Calu3 (cell line): Measurements from ENCODE around the gene TMEM221. TPM values are rescaled to one million over a fixed set of nuclear protein-coding genes. Genes with fewer than 3 reads are reported as not detected.

Source experiments
- BruUV-seq: library from RNA; stranded (reverse); fragments of 400-500 nt; replicated peaks from 2 replicates; lab custom pipeline; 2021; lab: Mats Ljungman, UMichigan
- CTCF ChIA-PET: fragments of 300-600 bp; sonication (Branson Sonifier 250); formaldehyde crosslinking; loops from one replicate; lab custom pipeline; 2022; ENCODE audit warnings: antibody characterized with exemption; lab: Charles Lee
- DNase-seq: peaks from one replicate; pipeline ENCODE4 v3.0.0; 2022
- H3K27ac Mint-ChIP-seq: one replicate; pipeline ENCODE4 v1.8.0; 2022; ENCODE audit warnings: mixed read lengths; ENCODE audit not compliant: unreplicated experiment
- H3K27me3 Mint-ChIP-seq: one replicate; pipeline ENCODE4 v1.8.0; 2022; ENCODE audit warnings: mixed read lengths; ENCODE audit not compliant: unreplicated experiment
- H3K36me3 Mint-ChIP-seq: one replicate; pipeline ENCODE4 v1.8.0; 2022; ENCODE audit warnings: mild to moderate bottlenecking, moderate library complexity, mixed read lengths; ENCODE audit not compliant: insufficient read depth, unreplicated experiment
- H3K4me1 Mint-ChIP-seq: one replicate; pipeline ENCODE4 v1.8.0; 2022; ENCODE audit warnings: mild to moderate bottlenecking, low read depth, mixed read lengths; ENCODE audit not compliant: unreplicated experiment
- H3K4me3 Mint-ChIP-seq: one replicate; pipeline ENCODE4 v1.8.0; 2022; ENCODE audit warnings: mild to moderate bottlenecking, low read depth, moderate library complexity, mixed read lengths; ENCODE audit not compliant: unreplicated experiment
- H3K9me3 Mint-ChIP-seq: one replicate; pipeline ENCODE4 v1.8.0; 2022; ENCODE audit warnings: low read depth, mixed read lengths; ENCODE audit not compliant: unreplicated experiment
- intact Hi-C: fragments of 100-400 bp; cut with micrococcal nuclease; formaldehyde crosslinking; loops from one replicate; pipeline ENCODE4 v1.10.0; 2022; ENCODE audit not compliant: unreplicated experiment
- total RNA-seq: library from RNA; stranded (reverse); gene quantifications from 2 replicates; pipeline ENCODE4 v1.2.3, GENCODE V29; 2022
- TF ChIP-seq, protein P1 (sequence below): fragments of 200-600 bp; IDR thresholded peaks from one replicate; pipeline ENCODE4 v1.8.0; 2022; ENCODE audit warnings: antibody characterized with exemption; ENCODE audit not compliant: unreplicated experiment

Gene TMEM221
- total RNA-seq, 1 experiment from 2014 or later = 0.59 TPM

GRCh38 chr19:17445526-17446165, 2.8 kb downstream of the TMEM221 start:
- BruUV-seq = no TSS peak
- no peaks in the 10 kb centered on the region for H3K4me1 Mint-ChIP-seq
- TF ChIP-seq, protein P1, sequence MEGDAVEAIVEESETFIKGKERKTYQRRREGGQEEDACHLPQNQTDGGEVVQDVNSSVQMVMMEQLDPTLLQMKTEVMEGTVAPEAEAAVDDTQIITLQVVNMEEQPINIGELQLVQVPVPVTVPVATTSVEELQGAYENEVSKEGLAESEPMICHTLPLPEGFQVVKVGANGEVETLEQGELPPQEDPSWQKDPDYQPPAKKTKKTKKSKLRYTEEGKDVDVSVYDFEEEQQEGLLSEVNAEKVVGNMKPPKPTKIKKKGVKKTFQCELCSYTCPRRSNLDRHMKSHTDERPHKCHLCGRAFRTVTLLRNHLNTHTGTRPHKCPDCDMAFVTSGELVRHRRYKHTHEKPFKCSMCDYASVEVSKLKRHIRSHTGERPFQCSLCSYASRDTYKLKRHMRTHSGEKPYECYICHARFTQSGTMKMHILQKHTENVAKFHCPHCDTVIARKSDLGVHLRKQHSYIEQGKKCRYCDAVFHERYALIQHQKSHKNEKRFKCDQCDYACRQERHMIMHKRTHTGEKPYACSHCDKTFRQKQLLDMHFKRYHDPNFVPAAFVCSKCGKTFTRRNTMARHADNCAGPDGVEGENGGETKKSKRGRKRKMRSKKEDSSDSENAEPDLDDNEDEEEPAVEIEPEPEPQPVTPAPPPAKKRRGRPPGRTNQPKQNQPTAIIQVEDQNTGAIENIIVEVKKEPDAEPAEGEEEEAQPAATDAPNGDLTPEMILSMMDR = no peak
- no peaks in the 10 kb centered on the region for H3K9me3 Mint-ChIP-seq
- intact Hi-C loops = no loop called here
- no peak overlapping the region for H3K4me3 Mint-ChIP-seq
- no peaks in the 10 kb centered on the region for H3K36me3 Mint-ChIP-seq
- CTCF ChIA-PET = no interaction called here
- DNase-seq = no peak
- H3K27me3 Mint-ChIP-seq = no peaks in the 10 kb centered on the region
- no peak overlapping the region for H3K27ac Mint-ChIP-seq

DNA sequence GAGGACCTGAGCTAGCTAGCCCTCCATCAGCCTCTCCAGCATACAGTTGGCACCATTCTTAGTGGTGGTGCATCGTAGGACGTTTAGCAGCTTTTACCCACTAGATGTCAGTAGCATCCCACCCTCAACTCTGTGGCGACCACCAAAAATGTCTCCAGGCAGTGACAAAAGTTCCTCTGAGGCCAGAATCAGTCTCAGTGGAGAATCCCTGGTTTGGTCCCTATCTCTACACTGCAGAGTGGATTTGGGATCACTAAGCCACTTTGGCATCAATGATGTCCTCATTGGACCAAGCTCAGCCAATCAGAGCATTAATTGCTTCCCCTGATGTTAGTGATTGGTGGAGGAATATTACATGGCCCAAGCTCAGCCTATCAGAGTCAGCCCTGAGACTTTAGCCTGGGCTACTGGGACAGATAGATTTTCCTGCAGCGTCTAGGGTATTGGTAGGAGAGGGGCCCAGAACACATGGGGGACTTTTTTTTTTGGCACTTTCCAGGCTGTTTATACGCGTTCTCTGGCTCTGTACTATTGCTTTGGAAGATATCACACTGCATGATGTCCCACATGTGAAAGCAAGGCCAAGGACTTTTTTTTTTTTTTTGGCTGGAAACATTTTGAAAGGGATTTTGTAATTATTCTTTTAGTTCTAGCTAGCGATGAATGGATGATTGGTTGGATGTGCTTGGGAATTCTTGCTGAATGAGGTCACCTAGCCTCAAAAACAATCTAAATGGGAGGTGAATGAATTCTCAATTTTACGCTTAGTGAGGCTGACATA, 7.0 kb downstream of the TMEM221 start:
- TF ChIP-seq, protein P1 = no peak
- Mint-ChIP-seq H3K36me3 (no peaks in the 10 kb centered on the region), H3K4me1 (no peaks in the 10 kb centered on the region), H3K4me3 (no peak overlapping the region), H3K27me3 (peaks cover 17% of the 10 kb centered on the region), H3K9me3 (no peaks in the 10 kb centered on the region), H3K27ac (no peak overlapping the region)
- CTCF ChIA-PET = interaction anchor here (0.5 to 0.9 kb wide), 6 partner anchors 9 to 554 kb away, joined by 3 to 6 read pairs (median 4); no protein-coding TSS in a partner anchor
- no TSS peak for BruUV-seq
- intact Hi-C loops = no loop called here
- DNase-seq = no peak

- no peaks in the 10 kb centered on the region for H3K4me1 Mint-ChIP-seq
- DNase-seq = no peak
- intact Hi-C loops = no loop called here
- peaks cover 17% of the 10 kb centered on the region for H3K27me3 Mint-ChIP-seq
- TF ChIP-seq, protein P1 = no peak
- H3K36me3 Mint-ChIP-seq = no peaks in the 10 kb centered on the region
- CTCF ChIA-PET = no interaction called here
- H3K4me3 Mint-ChIP-seq = no peak overlapping the region
- no peak overlapping the region for H3K27ac Mint-ChIP-seq
- no TSS peak for BruUV-seq
- no peaks in the 10 kb centered on the region for H3K9me3 Mint-ChIP-seq
Observed at GRCh38 chr19:17436874-17437267, 11.6 kb downstream of the TMEM221 start.

DNA sequence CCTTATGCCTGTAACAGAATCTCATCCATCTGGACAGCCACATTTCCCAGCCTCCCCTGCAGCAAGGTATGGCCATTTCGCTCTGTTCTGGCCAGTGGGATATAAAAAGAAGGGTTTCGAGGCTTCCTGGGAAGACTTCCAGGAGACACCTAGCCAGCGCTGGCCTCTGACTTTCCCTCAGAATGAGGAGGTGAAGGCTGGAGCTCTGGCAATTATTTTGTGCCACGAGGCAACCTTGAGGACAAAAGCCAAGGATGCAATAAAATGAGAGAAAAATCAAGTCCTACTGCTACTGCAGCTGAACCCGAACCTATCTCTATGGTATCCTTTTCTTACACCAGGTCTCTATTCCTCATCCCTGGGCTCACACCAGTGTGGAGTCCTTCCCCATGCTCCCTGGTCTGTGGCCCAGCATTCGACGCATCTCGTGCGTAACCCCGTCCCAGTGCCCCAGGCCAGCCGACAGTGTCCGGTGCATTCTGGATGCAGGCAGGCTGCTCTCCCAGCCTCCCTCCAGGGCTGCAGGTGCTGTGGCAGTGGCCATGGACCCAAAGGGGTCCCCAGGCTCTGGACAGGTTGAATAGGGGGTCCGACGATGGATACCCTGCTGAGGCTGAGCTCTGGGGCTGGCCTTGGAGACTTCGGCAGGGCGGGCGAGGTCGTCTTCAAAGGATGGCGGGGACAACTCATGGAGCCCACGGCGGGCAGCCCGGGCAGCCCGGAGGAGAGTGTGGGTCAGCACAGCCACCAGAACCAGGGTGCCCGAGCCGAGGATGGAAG, 12.2 kb downstream of the TMEM221 start:
- CTCF ChIA-PET = no interaction called here

More for the DNA sequence above, 12.2 kb downstream of the TMEM221 start:
- Mint-ChIP-seq H3K4me3 (no peak overlapping the region), H3K9me3 (no peaks in the 10 kb centered on the region), H3K36me3 (no peaks in the 10 kb centered on the region), H3K27me3 (peaks cover 17% of the 10 kb centered on the region), H3K27ac (no peak overlapping the region), H3K4me1 (no peaks in the 10 kb centered on the region)
- intact Hi-C loops = no loop called here
- TF ChIP-seq, protein P1 = no peak
- BruUV-seq = no TSS peak
- DNase-seq = no peak
